SU-DHL-6 (cell line): Measurements from ENCODE around the gene MMP14.

ENCODE experiments used
- EZH2phosphoT487 ChIP-seq: fragments of 200-600 bp; sonication (generic), shearing (Covaris generic); conservative IDR thresholded peaks from 2 replicates; pipeline ENCODE4 v1.6.1; 2018; ENCODE audit warnings: mild to moderate bottlenecking, antibody characterized with exemption, low read length, moderate library complexity, mixed read lengths
- TF ChIP-seq, protein P1 (sequence below): fragments of 200-600 bp; sonication (generic); IDR thresholded peaks from one replicate; pipeline ENCODE4 v1.5.1; 2017; ENCODE audit warnings: antibody characterized with exemption, mild to moderate bottlenecking, low read length, moderate library complexity; ENCODE audit not compliant: insufficient read depth, poor library complexity, severe bottlenecking

DNA sequence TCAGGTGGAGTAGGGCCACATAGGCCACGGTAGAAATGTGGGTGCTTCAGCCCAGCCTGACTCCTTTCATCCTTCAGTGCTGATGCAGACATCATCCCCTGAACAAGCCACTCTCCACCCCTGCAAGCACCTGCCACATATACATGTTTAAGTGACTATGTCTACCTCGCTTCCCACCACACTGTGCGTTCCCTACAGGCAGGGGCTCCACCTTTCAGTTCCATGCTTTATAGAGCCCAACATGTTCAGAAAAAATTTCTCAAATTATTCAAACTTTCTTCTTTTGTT is 32.8 kb upstream of the MMP14 start:
- TF ChIP-seq, protein P1, sequence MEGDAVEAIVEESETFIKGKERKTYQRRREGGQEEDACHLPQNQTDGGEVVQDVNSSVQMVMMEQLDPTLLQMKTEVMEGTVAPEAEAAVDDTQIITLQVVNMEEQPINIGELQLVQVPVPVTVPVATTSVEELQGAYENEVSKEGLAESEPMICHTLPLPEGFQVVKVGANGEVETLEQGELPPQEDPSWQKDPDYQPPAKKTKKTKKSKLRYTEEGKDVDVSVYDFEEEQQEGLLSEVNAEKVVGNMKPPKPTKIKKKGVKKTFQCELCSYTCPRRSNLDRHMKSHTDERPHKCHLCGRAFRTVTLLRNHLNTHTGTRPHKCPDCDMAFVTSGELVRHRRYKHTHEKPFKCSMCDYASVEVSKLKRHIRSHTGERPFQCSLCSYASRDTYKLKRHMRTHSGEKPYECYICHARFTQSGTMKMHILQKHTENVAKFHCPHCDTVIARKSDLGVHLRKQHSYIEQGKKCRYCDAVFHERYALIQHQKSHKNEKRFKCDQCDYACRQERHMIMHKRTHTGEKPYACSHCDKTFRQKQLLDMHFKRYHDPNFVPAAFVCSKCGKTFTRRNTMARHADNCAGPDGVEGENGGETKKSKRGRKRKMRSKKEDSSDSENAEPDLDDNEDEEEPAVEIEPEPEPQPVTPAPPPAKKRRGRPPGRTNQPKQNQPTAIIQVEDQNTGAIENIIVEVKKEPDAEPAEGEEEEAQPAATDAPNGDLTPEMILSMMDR: no peak
- no peak for TF ChIP-seq EZH2phosphoT487
